ENCODE measurements around the gene DCAF5.

Gene DCAF5

DNA sequence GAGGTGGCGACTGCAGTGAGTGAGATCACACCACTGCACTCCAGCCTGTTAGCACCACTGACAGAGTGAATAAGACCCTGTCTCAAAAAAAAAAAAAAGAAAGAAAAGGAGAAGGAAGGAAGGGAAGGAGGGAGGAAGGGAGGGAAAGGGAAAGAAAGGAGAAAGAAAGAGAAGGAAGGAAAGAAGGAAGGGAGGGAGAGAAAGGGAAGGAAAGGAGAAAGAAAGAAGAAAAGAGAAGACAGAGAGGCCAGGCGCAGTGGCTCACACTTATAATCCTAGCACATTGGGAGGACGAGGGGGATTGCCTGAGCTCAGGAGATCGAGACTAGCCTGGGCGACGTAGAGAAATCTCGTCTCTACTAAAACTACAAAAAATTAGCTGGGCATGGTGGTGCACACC is 13.2 kb downstream of the DCAF5 start:
- no peak for DNase-seq

DNA sequence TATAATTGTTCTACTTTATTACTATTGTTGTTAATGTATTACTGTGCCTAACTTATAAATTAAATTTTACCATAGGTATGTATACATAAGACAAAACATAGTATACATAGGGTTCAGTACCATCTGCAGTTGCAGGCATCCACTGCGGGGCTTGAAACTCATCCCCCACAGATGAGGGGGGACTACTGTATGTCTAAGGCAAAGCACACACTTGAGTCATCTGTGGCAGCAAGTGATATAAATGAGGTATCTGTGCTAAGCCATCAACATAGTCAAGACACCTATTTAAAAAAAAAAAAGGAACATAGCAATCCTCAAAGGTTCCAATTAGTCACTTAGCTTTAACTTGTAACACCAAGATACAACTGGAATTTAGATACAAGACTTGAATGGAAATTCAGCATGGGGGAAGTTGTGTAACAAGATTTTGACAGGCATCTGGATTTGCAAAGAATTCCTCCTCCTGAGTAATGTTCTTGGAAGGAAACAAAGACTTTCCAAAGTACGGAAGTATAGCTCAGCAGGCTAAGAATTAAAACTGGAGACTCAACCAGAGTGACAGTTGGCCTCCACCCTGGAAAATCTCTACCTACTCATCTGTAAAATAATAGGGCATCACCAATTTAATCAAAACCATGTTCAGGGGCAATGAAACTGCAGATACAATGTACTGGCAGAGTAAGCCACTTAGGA is 14.9 kb downstream of the DCAF5 start:
- DNase-seq = no peak

DNA sequence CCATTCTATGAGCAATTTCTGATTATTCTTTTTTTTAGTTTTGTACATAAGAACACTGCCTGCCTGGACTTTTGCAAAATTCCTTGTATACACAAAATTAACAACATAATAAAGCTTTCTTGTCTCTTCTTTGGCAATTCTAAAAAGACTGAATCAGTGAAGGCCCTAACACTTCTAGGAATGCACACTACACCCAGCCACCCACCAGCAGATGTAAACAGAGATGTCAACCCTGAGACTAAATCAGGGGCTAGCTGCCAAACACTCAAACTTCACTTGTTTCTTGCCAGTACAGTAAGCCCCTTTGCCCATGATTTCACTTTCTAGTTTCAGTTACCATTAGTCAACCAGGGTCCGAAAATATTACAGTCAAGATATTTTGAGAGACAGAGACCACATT is 15.5 kb downstream of the DCAF5 start:
- no peak for DNase-seq

DNA sequence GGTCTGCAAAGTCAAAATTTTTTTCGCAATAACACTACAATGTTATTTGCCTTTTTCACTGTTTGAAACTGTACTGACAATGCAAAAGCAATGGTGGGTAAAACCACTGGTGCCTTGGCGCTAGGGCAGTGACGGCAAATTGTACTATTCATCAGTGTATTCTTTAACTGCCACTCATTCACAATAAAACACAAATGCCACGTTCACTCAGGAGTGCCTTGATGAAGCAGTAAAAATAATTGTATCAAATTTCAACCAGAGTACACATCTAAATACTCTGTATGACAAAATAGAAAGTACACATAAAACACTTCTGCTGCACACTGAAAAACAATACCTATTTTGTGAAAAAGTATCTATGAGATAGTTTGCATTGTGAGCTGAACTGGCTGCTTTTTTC is 17.8 kb downstream of the DCAF5 start:
- DNase-seq = no peak

DNA sequence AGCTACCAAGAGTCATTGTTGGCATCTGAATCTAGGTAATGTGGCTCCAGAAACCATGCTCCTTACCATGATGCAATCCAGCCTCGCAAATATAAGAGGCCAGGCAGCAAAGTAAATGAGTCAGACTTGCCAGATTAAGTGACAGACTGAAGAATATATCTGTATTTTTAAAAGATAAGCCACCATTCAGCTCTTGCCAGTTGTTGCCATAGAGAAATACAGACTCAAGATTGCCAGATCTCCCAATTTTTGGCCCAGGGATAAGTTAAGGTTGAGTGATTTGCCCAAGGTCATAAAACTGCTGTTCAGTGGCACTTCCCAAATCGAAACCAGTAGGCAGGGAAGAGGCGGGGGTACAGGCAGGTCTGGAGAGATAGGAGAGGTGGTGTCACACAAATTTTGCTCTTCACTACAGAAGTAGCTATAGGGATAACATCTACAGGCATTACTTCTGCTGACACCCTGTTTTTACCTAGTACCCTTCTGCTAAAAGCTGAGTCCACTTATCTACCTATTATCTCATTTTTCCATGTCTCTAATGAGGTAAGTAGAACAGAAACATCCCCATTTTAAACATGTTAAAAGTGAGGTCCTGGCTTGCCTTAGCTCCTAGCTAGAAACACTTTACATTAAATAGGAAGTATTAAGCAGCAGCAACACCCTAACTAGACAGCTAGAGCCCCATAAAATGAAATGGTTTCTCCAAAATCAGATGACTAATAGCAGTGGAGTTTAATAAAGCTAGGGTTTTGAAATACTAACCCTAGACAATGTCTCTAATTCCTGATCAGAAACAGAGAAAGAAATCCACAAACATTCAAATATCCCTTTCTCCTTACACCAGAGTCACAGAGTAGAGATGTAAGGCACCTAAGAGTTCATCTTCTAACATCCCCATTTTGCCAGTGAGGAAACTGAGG is 19.5 kb downstream of the DCAF5 start:
- DNase-seq = peak; percentile 47

DNA sequence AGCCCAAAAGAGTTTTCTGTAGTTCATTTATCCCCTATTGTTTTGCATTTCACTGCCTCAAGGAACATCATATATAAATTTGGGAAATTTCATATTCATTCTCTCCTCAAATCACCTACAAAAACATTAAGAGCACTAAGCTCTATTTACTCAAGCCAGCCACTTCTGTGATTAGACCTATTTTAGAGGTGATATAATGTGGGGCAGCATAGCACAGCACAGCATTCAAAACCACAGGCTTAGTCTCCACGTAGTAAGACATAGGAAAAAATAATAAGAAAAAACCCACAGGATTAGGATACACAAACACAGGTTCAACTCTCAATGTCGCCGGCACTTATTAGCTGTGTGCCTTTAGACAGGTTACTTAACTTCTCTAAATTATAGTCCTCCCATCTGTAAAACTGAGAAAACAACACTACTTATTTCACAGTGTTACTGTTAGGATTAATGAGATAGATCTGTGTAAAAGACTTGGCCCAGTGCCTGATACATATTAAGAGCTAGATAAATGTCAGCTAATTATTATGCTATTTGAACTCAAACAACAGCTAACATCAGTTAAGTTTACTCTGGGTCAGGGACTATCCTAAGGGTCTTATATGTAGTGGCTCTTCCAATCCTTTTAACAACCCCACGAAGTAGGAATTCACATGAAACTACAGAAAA is 20.3 kb downstream of the DCAF5 start:
- no peak for DNase-seq

DNA sequence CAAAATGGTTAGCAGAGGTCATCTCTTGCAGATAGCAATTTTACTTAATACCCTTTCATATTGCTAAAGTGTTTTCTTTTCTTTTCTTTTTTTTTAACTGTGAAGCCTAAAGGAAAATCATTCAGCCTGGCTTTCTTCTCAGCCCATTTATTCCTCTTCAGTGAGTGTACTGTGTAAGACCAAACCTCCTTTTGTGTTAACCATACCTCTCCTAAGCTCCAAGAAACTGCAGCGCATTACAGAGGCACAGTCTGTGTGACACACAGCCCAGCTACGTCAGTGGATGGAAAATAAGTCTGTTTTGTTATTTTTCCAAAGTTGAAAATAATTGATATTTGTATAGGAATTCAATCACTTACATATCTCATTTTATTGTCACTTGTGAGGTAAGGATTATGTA is 21.7 kb downstream of the DCAF5 start:
- no peak for DNase-seq

DNA sequence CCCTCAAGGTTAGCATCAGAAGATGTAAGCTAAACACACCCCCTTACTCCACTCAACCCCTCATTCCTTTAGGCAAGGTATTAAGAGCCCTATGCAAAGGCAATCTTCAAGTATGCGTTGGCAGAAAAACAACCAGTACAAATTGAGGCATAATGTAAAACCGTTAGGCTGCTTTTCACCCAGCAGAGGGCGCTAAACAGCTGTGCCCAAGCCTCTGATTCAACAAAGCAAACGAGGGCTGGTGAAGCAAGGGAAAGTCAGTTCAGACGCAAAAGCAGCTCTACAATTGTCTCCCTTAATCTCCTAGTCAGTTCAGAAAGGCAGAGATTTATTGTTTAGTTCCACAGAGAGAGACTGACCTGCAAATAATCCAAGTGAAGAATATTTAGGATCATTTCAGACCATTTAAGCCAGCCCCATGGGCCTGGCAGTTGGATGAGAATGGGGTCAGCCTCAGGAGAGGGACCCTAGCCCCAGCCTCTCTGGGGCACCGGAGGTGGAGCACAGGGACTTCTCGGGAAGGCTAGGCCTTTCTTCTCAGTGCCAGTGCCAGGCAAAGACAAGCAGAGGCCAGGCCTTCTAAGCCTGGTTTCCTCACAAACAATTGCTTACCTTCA is 23.5 kb downstream of the DCAF5 start:
- peak; percentile 52 for DNase-seq

DNA sequence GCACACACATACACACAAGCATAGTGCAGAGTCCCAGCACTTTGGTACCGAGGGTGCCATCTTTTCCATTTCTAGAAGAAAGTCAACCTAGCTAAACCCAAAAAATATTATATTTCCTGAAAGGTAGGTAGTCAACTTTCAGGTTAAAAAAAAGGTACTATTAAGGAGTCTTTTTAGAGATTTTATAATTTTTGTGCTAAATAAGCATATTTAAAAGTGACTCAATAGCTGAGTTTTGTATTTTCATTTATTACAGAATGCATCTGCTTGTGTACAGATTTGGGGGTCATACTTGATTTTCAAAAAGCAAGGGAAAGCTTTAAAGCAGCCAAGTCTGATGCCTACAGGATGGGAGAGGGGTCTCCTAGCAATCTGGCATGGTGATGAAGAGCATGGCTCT is 34.6 kb downstream of the DCAF5 start:
- no peak for DNase-seq

DNA sequence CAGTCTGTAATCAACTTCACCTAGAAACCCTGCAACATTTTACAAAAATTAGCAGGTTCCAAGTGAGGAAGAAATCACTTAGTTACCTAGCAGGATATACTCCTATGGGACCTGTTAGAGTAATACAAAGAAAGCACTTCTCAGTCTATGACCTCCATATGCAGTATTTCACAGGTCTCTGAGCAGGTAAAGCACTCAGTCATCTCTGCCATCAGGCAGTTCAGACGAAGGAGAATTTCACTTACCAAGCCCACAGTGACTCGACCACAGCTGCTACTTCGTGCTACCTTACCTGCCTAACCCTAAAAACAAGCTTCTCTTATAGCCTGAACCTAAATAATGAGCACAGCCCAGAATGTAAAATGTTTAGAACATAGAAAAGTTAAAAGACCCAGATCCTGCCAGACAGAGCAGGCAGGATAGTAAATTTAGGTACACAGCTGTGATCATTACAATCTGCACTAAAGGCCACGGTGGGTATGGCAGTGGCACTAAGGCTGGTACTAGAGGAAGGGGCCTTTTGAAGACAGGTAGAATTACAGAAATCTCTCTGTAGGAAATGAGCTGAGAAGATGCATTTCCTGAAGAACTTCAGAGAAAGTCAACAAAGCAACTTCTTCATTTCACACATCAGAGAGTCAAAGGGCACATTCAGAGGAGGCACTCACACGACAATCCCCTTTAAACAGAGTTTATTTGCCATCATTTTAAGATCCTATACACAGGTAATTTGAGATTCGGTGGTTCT is 35.7 kb downstream of the DCAF5 start:
- DNase-seq = no peak

DNA sequence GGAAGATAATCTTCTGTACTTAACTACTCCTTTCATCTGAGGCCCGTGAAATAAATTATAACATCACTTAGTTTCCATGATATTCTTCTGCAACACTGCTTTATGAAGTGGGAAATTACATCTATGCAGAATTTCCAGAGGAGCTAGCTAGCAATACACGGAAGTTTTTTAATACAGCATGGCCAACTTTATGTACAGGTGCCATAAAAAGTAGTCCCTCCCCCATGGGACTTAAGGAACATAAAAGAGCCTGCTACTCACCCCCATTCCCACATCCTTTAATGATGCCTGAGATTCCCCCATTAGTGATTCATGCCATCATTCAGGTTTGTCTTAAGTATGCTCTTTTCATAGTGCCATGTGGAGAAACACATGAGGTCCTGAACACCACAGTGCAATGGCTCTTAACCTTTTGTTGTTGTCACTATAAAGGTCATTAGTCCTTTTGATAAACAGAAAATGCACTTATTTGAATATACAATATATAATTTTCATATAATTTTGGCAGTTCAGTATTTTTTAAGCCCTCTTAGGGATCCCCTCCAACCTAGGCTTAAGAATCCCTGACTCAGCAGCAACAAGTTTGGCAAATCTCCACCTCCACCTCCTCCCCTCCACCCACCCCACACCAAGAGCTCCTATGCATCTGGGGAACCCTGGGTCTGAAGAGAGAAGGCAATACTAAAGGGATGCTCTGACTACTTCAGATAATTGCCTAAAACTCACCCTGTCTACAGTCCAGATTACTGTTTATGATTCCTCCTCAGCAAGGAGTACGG is 37.3 kb downstream of the DCAF5 start:
- no peak for DNase-seq

DNA sequence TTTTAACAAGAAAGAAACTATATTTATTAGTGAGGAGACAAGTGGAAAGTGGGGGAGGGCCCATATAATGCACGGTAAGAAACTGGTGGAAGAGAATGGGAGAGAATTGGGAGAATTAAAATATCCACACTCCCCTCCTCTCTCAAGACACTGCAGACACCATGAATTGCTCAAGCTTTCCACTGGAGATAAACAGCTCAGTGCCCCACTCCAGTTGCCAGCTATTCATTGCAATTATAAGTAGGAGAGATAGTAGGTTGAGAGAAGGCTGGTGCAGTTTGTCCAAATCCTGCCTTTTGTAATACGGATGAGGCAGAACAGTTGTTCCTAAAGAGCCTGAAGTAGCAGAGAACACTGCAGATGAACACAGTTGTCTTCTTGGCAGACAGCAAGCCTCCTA is 38.2 kb downstream of the DCAF5 start:
- no peak for DNase-seq

DNA sequence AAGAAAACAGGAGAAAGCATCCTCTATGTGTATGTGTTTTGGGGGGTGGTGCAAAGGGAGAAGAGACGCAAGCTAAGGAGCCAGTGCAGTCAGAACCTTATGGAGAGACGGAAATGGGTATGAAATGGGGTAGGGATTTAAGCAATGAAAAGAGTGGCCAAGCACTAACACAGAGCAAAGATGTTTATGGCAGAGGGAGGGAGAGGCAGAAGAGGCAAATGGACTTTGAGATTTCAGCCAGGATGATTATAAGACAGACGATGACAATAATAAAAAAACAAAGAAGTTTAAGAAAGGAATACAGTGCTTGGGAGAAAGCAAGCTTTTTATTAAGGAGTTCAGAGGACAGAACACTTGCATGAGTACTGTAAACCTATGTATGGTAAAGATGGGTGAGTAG is 44.6 kb downstream of the DCAF5 start:
- DNase-seq = no peak

DNA sequence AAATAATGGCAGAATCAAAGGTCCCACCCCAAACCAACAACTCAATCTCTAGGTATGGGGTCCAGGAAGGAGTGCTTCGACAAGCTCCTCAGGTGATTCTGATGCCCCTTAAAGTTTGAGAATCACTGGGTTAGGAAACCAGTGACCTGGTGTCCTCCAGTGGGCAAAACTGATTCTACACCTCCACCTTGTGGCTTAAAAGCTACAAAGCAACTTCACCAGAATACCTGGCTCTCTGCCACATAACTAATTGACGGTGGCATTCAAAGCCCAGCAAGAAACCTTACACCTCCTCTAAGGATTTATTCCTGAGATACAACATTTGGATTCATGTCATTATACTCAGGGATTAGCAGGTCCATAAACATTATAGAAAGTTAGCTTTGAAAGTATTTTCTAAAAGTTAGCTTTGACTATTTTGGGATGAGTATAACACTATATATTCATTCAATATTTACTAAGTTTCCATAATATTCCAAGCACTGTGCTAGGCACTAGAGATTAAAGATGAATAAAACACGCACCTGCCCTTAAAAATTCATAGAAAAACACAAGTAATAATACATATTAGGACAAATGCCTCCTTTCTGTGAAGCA is 45.4 kb downstream of the DCAF5 start:
- DNase-seq = peak; percentile 25

DNA sequence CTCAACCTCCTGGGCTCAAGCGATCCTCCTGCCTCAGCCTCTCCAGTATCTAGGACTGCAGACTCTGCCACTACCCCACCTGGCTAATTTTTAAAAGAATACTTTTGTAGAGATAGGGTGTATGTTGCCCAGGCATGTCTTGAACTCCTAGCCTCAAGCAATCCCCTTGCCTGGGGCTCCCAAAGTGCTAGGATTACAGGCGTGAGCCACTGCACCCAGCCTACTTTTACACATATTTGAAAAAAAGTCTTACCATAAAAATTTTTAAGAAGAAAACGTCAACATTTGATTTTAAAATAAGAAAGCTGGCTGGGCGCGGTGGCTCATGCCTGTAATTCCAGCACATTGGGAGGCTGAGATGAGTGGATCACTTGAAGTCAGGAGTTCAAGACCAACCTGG is 46.5 kb downstream of the DCAF5 start:
- no peak for DNase-seq

DNA sequence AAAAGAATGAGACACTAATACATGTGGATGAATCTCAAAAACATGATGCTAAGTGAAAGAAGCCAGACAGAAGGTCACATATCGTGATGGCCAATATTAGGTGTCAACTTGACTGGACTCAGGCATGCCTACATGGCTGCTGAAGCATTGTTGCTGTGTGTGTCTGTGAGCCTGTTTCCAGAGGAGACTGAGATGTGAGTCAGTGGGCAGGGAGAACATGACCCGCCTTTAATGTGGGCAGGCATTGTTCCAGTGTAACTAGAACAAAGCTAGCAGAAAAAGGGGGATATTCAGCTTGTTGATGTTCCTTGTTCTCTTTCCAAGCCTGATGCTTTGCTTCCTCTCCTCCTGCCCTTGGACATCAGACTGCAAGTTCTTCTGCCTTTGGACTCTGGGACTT is 47.6 kb downstream of the DCAF5 start:
- DNase-seq = no peak

DNA sequence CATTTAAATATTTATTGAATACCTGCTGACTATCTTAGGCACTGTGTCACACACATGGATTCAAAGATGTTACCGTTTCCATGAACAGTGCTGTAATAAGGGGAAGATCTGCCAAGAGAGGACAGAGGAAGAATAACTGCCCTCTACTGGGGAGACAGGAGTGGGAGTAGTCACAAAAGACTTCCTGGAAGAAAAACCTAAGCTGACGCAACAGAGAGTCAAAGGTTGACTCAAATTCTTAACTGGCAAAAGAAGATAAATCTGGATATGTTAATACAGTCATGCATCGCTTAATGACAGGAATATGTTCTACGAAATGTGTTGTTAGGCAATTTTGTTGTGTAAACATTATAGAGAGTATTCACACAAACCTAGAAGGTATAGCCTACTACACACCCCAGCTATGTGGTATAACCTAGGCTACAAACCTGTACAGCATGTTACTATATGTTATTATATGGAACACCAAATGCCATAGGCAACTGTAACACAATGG is 51.5 kb downstream of the DCAF5 start:
- DNase-seq = peak; percentile 3

DNA sequence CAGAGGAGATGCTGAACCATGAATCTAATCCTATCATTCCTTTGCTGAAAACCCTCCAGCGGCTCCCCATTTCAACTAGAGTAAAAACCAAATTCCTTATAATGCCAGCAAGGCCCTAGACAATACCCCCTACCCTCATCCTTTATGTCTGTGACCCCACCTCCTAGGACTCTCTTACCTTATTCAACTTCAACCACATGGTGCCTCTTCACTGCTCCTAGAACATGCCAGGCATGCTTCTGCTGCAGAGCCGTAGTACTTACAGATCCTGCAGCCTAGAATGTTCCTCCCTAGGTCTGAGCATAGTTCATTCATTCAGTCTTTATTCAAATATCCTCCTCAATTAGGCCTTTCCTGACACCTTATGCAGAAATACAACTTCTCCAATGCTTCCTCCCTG is 54.9 kb downstream of the DCAF5 start:
- no peak for DNase-seq

DNA sequence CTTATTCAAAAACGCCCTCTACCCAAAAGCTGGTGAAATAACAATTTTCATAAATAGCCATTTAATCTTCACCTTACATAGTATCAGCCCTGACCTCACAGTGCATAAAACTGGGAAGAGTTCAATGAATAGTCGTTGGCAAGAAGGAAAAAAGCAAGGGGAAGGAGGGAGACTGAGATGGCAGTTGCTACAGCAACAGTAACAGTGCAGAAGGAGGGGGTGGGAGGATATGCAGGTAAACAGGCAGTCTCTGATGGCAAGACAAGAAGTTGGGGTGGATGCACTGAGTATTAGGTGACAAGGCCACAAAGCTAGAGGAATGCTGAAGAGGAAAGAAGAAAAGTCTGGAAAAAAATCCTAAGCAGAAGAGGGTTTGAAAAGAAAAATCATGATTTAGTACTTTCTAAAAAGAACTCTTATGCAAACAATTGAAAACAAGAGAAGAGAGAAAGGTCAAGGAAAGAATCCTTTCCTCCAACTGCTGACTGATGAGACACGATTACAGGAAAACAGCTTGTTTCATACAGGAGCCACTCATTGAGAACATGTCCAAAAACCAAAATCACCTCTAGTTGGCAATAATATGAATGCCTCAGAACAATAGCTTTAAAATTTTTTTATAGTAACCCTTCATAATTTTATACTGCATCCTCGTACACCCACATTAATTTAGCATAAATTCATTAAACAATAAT is 56.0 kb downstream of the DCAF5 start:
- no peak for DNase-seq

DNA sequence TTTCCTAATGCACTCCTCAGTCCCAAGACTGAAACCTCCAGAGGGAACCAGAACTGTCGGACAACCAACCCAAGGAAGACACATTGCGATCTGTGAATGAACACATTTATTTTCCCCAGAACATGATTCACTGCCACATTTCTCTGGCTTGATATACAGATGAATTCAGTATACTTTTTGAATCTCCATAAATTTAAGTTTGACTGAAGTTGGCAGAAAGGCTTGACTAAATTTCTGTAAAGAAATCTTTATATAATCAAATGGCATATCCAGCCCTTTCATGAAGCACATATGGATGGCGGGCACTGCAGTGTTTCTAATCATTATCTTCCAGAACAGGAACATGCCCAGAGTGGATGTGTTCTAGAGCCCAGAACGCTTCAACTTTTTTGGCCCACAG is 56.7 kb downstream of the DCAF5 start:
- no peak for DNase-seq

DNA sequence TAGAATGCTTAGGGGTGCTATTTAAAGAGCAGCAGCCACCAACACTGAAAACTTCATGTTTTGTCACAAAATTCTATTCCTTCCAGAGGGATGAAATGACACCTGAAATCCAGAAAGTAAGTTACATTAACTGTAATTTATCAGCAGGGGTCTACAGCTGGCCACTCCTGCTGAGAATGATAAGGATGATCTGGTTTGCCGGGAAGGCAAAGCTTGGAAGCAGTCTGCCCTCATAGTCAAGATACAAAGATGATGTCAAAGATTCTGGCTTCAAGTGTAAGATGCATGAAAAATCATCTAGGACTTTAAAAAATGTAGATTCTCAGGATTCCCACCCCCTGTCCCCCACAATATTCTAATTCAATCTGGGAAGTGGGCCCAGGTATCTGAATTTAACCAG is 58.4 kb downstream of the DCAF5 start:
- DNase-seq = no peak

All from NCI-H446 treated with DMSO at 0.1 percent for 48 hours (cell line).